ENCODE results near the gene DPRX.

Gene DPRX

DNA sequence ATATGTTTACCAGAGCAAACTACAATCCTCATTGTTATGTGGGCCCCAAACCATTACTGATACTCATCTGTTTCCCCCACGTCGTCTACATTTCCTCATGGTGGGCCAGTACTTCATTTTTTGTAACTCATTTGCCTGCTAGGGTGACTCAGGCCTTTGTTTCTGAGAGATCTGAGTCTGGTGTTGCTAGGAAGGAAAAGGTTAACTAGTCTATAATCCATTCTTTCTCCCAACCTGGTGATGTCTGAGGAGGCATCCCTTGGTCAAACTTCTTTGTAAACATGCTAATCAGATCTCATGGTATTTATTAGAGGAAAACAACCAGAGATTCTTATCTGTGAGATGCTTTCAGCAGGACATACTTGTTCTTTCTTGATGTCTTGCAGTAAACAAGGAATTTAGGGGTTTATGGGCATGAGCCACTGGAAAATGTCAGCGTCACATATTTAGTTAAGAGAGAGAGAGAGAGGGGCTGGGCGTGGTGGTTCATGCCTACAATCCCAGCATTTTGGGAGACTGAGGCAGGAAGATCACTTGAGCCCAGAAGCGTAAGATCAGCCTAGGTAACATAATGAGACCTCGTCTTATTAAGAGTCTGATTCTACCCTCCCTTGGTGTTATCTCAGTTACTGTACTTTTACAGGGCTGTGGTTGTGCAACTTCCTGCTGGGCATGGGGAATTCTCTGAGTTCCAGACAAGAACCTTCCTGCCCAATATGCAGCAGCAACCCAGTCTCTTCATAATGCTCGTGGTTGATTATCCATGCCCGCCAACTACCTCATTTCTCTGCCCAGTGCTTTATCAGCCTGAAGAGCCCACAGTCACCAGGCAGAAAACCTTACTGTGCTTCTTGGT lies 9.7 kb upstream of the DPRX start:
- H3K4me1 ChIP-seq (ENCODE audit: control insufficient read depth, insufficient read depth, low read length), result no peaks in the 10 kb centered on the region
- H3K9me3 ChIP-seq (ENCODE audit: control insufficient read depth, low read length), result no peaks in the 10 kb centered on the region
- H3K9ac ChIP-seq (ENCODE audit: low read length), result no peak overlapping the region
- H3K27me3 ChIP-seq (ENCODE audit: control insufficient read depth, insufficient read depth, low read length), result no peaks in the 10 kb centered on the region
- no peak overlapping the region for H3K4me3 ChIP-seq (ENCODE audit: low read length)
- H3K36me3 ChIP-seq (ENCODE audit: control insufficient read depth, insufficient read depth, low read length), result no peaks in the 10 kb centered on the region

- Histone ChIP-seq H3K27me3 (ENCODE audit: control insufficient read depth, insufficient read depth, low read length) (no peaks in the 10 kb centered on the region), H3K4me3 (ENCODE audit: low read length) (no peak overlapping the region), H3K9me3 (ENCODE audit: control insufficient read depth, low read length) (no peaks in the 10 kb centered on the region), H3K9ac (ENCODE audit: low read length) (no peak overlapping the region), H3K36me3 (ENCODE audit: control insufficient read depth, insufficient read depth, low read length) (no peaks in the 10 kb centered on the region), H3K4me1 (ENCODE audit: control insufficient read depth, insufficient read depth, low read length) (no peaks in the 10 kb centered on the region)
Observed at GRCh38 chr19:53624771-53625545, 6.8 kb upstream of the DPRX start.

DNA sequence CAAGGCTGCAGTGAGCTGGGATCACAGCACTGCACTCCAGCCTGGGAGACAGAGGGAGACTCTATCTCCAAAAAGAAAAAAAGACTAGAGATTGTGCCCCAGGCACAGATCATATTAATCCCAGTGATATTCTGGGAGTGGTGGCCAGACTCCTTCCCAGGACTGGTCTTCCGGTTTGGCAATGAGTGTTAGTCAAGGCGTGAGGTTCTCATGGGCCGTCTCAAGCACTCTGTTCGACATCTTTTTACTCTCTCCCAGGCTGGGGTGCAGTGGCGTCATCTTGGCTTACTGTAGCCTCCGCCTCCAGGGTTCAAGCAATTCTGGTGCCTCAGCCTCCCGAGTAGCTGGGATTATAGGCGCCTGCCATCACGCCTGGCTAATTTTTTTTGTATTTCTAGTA lies 5.3 kb upstream of the DPRX start:
- no peaks in the 10 kb centered on the region for H3K27me3 ChIP-seq (ENCODE audit: control insufficient read depth, insufficient read depth, low read length)
- no peaks in the 10 kb centered on the region for H3K36me3 ChIP-seq (ENCODE audit: control insufficient read depth, insufficient read depth, low read length)
- no peaks in the 10 kb centered on the region for H3K9me3 ChIP-seq (ENCODE audit: control insufficient read depth, low read length)
- no peaks in the 10 kb centered on the region for H3K4me1 ChIP-seq (ENCODE audit: control insufficient read depth, insufficient read depth, low read length)
- no peak overlapping the region for H3K9ac ChIP-seq (ENCODE audit: low read length)
- H3K4me3 ChIP-seq (ENCODE audit: low read length), result no peak overlapping the region

- H3K4me1 ChIP-seq (ENCODE audit: control insufficient read depth, insufficient read depth, low read length), result no peaks in the 10 kb centered on the region
- no peaks in the 10 kb centered on the region for H3K36me3 ChIP-seq (ENCODE audit: control insufficient read depth, insufficient read depth, low read length)
- no peaks in the 10 kb centered on the region for H3K9me3 ChIP-seq (ENCODE audit: control insufficient read depth, low read length)
- H3K9ac ChIP-seq (ENCODE audit: low read length), result no peak overlapping the region
- H3K4me3 ChIP-seq (ENCODE audit: low read length), result no peak overlapping the region
- no peaks in the 10 kb centered on the region for H3K27me3 ChIP-seq (ENCODE audit: control insufficient read depth, insufficient read depth, low read length)
Observed at GRCh38 chr19:53626976-53627375, 4.8 kb upstream of the DPRX start.

GRCh38 chr19:53634768-53635167 lies 3.0 kb downstream of the DPRX start:
- no peaks in the 10 kb centered on the region for H3K36me3 ChIP-seq (ENCODE audit: control insufficient read depth, insufficient read depth, low read length)
- H3K9ac ChIP-seq (ENCODE audit: low read length), result no peak overlapping the region
- no peaks in the 10 kb centered on the region for H3K4me1 ChIP-seq (ENCODE audit: control insufficient read depth, insufficient read depth, low read length)
- H3K27me3 ChIP-seq (ENCODE audit: control insufficient read depth, insufficient read depth, low read length), result no peaks in the 10 kb centered on the region
- no peak overlapping the region for H3K4me3 ChIP-seq (ENCODE audit: low read length)
- H3K9me3 ChIP-seq (ENCODE audit: control insufficient read depth, low read length), result no peaks in the 10 kb centered on the region

GRCh38 chr19:53639471-53639870 lies 7.7 kb downstream of the DPRX start:
- H3K4me1 ChIP-seq (ENCODE audit: control insufficient read depth, insufficient read depth, low read length), result no peaks in the 10 kb centered on the region
- no peak overlapping the region for H3K9ac ChIP-seq (ENCODE audit: low read length)
- H3K9me3 ChIP-seq (ENCODE audit: control insufficient read depth, low read length), result no peaks in the 10 kb centered on the region
- no peaks in the 10 kb centered on the region for H3K27me3 ChIP-seq (ENCODE audit: control insufficient read depth, insufficient read depth, low read length)
- H3K4me3 ChIP-seq (ENCODE audit: low read length), result no peak overlapping the region
- no peaks in the 10 kb centered on the region for H3K36me3 ChIP-seq (ENCODE audit: control insufficient read depth, insufficient read depth, low read length)

- Histone ChIP-seq H3K9me3 (ENCODE audit: control insufficient read depth, low read length) (no peaks in the 10 kb centered on the region), H3K4me1 (ENCODE audit: control insufficient read depth, insufficient read depth, low read length) (no peaks in the 10 kb centered on the region), H3K27me3 (ENCODE audit: control insufficient read depth, insufficient read depth, low read length) (no peaks in the 10 kb centered on the region), H3K36me3 (ENCODE audit: control insufficient read depth, insufficient read depth, low read length) (no peaks in the 10 kb centered on the region), H3K9ac (ENCODE audit: low read length) (no peak overlapping the region), H3K4me3 (ENCODE audit: low read length) (no peak overlapping the region)
Observed at GRCh38 chr19:53642381-53643099, 10.7 kb downstream of the DPRX start.

DNA sequence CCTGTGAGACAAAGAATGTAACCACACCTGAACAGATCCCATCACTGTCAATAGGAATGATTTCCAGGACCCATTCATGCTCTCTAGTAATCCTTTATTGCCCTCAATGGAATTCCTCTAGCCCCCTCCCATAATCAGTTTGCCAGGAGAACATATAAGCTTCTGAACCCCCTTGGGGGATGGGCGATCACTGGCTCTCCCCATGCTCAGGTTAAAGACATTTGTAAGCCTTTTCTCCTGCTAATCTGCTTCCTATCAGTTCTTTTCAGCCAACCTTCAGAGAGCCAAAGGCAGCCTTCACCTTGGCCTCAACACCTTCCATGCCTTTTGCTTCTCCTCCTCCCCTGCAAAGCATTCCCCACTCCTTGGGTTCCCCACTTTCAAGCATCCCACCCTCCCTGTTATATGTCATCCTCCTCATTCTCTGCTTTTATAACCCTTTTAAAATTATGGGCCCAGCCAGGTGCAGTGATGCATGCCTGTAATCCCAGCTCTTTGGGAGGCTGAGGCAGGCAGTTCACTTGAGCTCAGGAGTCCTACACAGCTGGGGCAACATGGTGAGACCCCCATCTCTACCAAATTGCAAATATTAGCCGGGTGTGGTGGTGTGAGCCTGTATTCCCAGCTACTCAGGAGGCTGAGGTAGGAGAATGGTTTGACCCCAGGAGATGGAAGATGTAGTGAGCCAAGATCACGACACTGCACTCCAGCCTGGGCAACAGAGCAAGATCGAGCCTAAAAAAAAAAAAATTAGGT lies 12.4 kb downstream of the DPRX start:
- no peaks in the 10 kb centered on the region for H3K36me3 ChIP-seq (ENCODE audit: control insufficient read depth, insufficient read depth, low read length)
- H3K9me3 ChIP-seq (ENCODE audit: control insufficient read depth, low read length), result no peaks in the 10 kb centered on the region
- H3K27me3 ChIP-seq (ENCODE audit: control insufficient read depth, insufficient read depth, low read length), result no peaks in the 10 kb centered on the region
- no peaks in the 10 kb centered on the region for H3K4me1 ChIP-seq (ENCODE audit: control insufficient read depth, insufficient read depth, low read length)
- H3K4me3 ChIP-seq (ENCODE audit: low read length), result no peak overlapping the region
- no peak overlapping the region for H3K9ac ChIP-seq (ENCODE audit: low read length)

DNA sequence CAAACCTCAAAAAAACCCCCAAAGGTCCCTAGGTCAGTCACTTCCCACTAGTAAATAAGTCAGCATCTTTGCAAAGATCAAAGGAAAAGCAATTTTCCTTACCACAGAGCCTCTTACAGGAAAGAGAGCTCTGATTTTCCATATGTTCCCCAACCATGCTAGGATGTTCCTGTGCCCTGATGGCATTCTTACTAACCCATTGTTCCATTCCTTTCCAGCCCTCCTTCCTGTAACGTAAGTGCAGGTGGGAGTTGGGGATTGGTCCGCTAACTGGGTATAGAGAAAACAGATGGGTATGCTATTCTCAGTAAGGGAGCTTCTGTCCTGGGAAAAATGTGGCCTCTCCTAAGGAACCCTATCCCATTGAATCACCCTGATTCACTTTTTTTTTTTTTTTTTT lies 14.3 kb downstream of the DPRX start:
- no peaks in the 10 kb centered on the region for H3K9me3 ChIP-seq (ENCODE audit: control insufficient read depth, low read length)
- H3K9ac ChIP-seq (ENCODE audit: low read length), result no peak overlapping the region
- no peaks in the 10 kb centered on the region for H3K27me3 ChIP-seq (ENCODE audit: control insufficient read depth, insufficient read depth, low read length)
- no peak overlapping the region for H3K4me3 ChIP-seq (ENCODE audit: low read length)
- H3K4me1 ChIP-seq (ENCODE audit: control insufficient read depth, insufficient read depth, low read length), result no peaks in the 10 kb centered on the region
- H3K36me3 ChIP-seq (ENCODE audit: control insufficient read depth, insufficient read depth, low read length), result no peaks in the 10 kb centered on the region

- no peaks in the 10 kb centered on the region for H3K9me3 ChIP-seq (ENCODE audit: control insufficient read depth, low read length)
Observed at GRCh38 chr19:53647350-53647749, 15.6 kb downstream of the DPRX start.

DNA sequence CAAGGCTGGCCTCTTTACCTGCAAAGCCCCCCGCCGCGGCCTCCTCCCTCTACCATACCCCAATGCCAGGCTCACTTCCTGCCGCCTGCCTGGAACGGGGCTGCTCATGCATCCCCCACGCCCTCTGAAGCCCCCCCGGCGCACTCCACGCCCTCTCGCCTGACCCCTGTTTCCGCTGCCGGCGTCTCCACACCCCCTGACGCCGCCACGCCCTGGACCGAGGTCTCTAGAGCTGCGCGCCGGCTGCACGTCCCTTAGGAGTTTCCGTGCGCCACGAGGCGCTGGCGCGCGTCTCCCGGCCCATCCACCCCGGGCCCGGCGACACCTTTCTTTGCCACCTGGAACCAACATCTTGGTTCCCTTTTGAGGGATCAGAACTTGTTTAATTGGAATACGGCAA lies 16.0 kb downstream of the DPRX start:
- Histone ChIP-seq H3K9me3 (ENCODE audit: control insufficient read depth, low read length) (no peaks in the 10 kb centered on the region), H3K9ac (ENCODE audit: low read length) (no peak overlapping the region), H3K4me1 (ENCODE audit: control insufficient read depth, insufficient read depth, low read length) (no peaks in the 10 kb centered on the region), H3K4me3 (ENCODE audit: low read length) (no peak overlapping the region), H3K36me3 (ENCODE audit: control insufficient read depth, insufficient read depth, low read length) (no peaks in the 10 kb centered on the region), H3K27me3 (ENCODE audit: control insufficient read depth, insufficient read depth, low read length) (no peaks in the 10 kb centered on the region)

More at GRCh38 chr19:53647350-53647749, 15.6 kb downstream of the DPRX start:
- no peak overlapping the region for H3K4me3 ChIP-seq (ENCODE audit: low read length)
- no peaks in the 10 kb centered on the region for H3K4me1 ChIP-seq (ENCODE audit: control insufficient read depth, insufficient read depth, low read length)
- no peak overlapping the region for H3K9ac ChIP-seq (ENCODE audit: low read length)
- H3K27me3 ChIP-seq (ENCODE audit: control insufficient read depth, insufficient read depth, low read length), result no peaks in the 10 kb centered on the region
- no peaks in the 10 kb centered on the region for H3K36me3 ChIP-seq (ENCODE audit: control insufficient read depth, insufficient read depth, low read length)

Measured in mucosa of stomach (tissue), 1 donor.